ENCODE results near the gene DUSP1. TPM values are rescaled to one million over a fixed set of nuclear protein-coding genes. Genes with fewer than 3 reads are reported as not detected.

DUSP1 gene
- total and polyA plus RNA-seq, 2 of the 13 experiments (the other 11 are each of a cell fraction or from before 2014, with no cell fraction given), result 27.1 to 55.5 TPM

GRCh38 chr5:172768573-172769341 is 2.2 kb downstream of the DUSP1 start (continued):
- no peak for TF ChIP-seq ZNF142 (CRISPR knock-in tag; IDR thresholded peaks at IDR 0.05)
- no peak for TF ChIP-seq TOE1 (CRISPR knock-in tag; IDR thresholded peaks at IDR 0.05)
- no peak for TF ChIP-seq ZNF138 (CRISPR knock-in tag; IDR thresholded peaks at IDR 0.05; ENCODE audit: low read depth)
- TF ChIP-seq ZNF441 (CRISPR knock-in tag; IDR thresholded peaks at IDR 0.05; ENCODE audit: borderline replicate concordance), result no peak
- no peak for TF ChIP-seq ZNF792 (CRISPR knock-in tag; IDR thresholded peaks at IDR 0.05)
- TF ChIP-seq SKI (IDR thresholded peaks at IDR 0.05; ENCODE audit: partially characterized antibody), result no peak
- TF ChIP-seq MEIS1 (CRISPR knock-in tag; IDR thresholded peaks at IDR 0.05; ENCODE audit: borderline replicate concordance), result no peak
- TF ChIP-seq, protein P1, sequence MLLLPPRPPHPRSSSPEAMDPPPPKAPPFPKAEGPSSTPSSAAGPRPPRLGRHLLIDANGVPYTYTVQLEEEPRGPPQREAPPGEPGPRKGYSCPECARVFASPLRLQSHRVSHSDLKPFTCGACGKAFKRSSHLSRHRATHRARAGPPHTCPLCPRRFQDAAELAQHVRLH (CRISPR knock-in tag; IDR thresholded peaks at IDR 0.05; ENCODE audit: borderline replicate concordance, low read depth), result no peak
- no peak for TF ChIP-seq CENPT (CRISPR knock-in tag; IDR thresholded peaks at IDR 0.05; ENCODE audit: low read depth)
- TF ChIP-seq STAT5B (CRISPR knock-in tag; IDR thresholded peaks at IDR 0.05), result no peak
- TF ChIP-seq SIX4 (CRISPR knock-in tag; IDR thresholded peaks at IDR 0.05), result no peak
- TF ChIP-seq ONECUT2 (CRISPR knock-in tag; IDR thresholded peaks at IDR 0.05), result no peak
- TF ChIP-seq ZNF468 (CRISPR knock-in tag; IDR thresholded peaks at IDR 0.05), result no peak
- no peak for TF ChIP-seq SNRNP70 (IDR thresholded peaks at IDR 0.05; ENCODE audit: low read depth, low read length)
- no peak for TF ChIP-seq ZNF737 (CRISPR knock-in tag; IDR thresholded peaks at IDR 0.05; ENCODE audit: borderline replicate concordance)
- no peak for TF ChIP-seq KLF6 (CRISPR knock-in tag; IDR thresholded peaks at IDR 0.05)
- peak; percentile 71 for TF ChIP-seq RBFOX2 (IDR thresholded peaks at IDR 0.05; ENCODE audit: low read depth, low read length)
- no peak for TF ChIP-seq ZNF24 (IDR thresholded peaks at IDR 0.05)
- no peak for TF ChIP-seq LCORL (IDR thresholded peaks at IDR 0.05)
- no peak for TF ChIP-seq LCORL (CRISPR knock-in tag; IDR thresholded peaks at IDR 0.05)
- TF ChIP-seq HOXA5 (CRISPR knock-in tag; IDR thresholded peaks at IDR 0.05), result no peak
- no peak for TF ChIP-seq ZNF543 (CRISPR knock-in tag; IDR thresholded peaks at IDR 0.05)
- peak; percentile 27 for TF ChIP-seq ASH2L (IDR thresholded peaks at IDR 0.05; ENCODE audit: insufficient read length, low read depth, low read length)
- no peak for TF ChIP-seq JUNB (CRISPR knock-in tag; IDR thresholded peaks at IDR 0.05; ENCODE audit: borderline replicate concordance)
- no peak for TF ChIP-seq ZNF788 (CRISPR knock-in tag; IDR thresholded peaks at IDR 0.05; ENCODE audit: borderline replicate concordance)
- TF ChIP-seq ZC3H13 (CRISPR knock-in tag; IDR thresholded peaks at IDR 0.05), result peak; percentile 76
- TF ChIP-seq NR2F2 (IDR thresholded peaks at IDR 0.05; ENCODE audit: borderline replicate concordance, low read depth), result no peak
